ENCODE results near the gene URB1.

URB1 gene

DNA sequence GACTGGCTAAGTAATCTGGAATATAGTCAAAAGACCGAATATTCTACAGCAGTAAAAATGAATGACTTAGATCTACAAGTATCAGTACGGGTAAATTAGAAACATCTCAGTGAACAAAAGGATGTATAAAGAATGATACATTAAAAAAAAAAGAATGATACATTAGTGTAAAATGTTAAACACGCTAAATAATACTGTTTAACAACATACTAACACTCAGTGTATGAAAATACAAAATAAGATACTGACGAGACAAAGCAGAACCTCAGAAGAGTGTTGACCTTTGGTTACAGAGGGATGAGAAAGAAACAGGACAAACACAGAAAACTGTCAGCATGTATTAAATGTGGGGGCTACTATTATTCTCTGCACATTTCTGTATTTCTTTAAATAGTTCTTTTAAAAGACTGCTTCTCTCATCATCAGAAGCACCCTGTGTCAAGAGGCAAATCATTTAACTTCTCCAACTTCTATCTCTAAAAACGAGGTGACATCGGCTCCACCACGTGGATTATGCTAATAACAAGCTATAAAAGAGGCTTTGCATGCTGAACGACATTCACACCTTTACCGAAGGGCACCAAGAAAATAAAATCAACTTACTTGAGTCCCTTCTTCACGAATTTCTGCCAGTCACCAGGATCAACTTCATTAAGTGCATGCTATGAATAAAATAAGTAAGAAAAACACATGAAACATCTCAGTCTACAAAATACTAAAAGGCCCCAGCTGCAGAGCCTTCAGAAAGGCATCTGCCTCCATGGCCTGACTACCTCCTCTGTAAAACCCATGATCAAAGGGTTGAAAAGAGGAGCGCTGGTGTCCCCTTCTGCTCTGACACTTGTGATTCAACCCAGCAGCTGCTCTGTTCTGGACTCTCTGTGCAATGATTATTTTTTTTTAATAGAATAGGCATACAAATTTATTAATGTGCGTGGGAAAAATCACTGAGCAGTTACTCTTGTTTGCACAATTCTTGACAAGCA, 51.7 kb downstream of the URB1 start:
- DNase-seq, result no peak

DNA sequence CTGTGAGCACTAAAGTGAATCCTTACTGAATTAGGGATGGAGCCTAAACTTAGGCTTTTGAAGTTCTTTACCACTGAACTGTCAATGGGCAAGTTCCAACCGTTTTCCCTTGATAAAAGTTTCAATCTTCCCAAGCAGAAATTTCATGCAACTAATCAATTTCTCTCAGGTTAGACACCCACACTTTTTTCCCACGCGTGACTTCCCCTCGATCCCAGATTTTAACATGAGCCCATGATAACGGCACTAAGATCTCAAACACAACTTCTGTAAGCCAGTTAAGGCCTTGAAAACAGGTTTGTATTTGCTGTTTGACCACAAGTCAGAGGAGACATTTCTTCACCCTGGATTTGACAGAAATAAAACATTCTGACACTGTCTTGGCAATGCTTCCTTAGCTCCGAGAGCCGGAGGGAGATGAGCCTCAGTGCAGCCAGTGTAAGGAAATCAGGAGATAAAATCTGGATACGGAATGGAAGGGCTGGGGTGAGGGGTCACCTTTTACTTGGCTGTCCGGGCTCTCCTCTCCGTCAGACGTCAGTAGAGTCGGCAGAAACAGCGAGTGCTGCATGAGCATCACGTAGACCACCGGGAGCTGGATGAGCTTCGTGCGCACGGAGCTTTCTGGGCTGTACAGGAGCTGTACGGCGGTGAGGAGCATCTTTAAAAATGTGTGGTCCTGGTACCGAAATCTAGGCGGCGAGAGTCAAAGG, 54.4 kb downstream of the URB1 start:
- DNase-seq, result no peak

DNA sequence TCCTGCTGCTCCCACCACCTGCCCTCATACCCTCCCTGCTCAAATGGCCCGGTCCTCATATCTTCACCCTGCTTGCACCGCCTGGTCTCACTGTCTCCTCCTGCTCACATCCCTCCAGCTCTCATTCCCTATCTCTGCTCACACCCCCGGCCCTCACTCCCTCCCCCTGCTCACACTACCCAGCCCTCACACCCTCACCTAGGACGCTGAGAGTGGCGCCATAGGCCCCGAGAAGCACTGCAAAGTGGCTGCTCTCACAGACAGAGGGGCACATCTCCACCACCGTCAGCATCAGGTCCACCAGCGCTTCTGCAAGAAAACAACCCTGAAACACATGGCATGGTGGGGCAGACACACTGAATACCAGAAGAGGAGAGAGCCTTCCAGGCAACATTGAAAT, 55.6 kb downstream of the URB1 start:
- no peak for DNase-seq

DNA sequence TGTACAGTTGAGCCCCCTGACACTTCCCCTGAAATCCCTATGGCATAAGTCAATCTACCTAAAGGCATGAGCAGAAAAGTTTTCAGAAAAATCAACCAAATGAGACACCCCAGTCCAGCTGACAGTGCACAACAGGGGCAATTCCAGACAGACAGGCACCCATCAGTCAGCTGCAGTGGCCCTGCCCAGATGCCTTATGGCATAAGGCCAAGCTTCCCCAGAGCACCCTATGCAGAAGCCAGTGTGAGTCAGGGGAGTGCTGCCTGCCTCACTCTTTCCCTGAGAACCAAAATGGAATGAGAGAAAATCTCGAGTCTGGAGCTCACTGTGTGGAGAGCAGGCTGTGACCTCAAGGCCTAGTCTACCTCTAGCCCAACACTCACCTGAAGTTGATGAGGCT, 56.1 kb downstream of the URB1 start:
- DNase-seq, result no peak

DNA sequence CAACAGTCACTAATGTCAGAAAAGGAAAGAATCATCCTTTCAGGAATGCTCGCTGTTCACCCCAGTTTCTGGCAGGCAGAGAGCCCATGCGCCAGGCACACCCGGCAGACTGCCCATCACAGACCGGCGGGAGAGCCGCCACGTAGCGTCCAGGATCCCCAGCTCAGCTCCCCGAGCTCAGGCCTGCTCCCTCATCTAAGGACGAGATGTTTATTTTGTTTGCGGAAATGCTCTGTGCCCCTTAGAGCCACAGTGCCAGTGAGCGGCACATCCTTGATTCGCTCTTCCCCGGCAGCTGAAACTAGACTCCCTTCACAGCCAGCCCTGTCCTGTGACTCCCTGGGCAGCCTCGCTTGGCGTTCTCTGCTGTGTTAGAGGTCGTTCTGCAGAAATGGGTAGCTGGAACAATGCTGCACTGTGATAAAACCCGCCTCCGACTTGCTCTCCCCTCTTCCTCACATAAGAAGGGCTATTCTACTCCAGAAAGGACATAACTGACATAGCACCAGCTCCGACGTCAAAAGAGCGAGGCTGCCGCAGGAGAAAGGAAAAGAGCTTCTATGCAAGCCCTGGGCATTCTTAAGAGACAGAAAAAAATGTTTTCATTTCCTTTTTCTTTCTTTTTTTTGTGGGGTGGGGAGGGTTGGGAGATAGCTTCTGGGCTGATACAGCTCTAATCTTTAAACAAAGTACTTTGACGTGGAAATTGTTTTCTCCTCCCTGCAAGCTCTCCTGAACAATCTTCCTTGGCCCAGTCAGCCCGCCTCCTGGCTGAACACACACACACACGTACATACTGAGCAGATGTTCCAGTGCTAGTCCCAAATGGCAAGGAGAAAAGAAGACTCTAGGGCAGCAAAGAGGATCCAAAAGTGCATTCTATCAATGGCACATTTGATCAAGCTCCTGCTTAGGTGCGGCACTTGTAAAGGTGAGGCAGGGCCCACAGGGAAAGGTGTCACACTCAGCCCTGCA, 56.9 kb downstream of the URB1 start:
- no peak for DNase-seq

DNA sequence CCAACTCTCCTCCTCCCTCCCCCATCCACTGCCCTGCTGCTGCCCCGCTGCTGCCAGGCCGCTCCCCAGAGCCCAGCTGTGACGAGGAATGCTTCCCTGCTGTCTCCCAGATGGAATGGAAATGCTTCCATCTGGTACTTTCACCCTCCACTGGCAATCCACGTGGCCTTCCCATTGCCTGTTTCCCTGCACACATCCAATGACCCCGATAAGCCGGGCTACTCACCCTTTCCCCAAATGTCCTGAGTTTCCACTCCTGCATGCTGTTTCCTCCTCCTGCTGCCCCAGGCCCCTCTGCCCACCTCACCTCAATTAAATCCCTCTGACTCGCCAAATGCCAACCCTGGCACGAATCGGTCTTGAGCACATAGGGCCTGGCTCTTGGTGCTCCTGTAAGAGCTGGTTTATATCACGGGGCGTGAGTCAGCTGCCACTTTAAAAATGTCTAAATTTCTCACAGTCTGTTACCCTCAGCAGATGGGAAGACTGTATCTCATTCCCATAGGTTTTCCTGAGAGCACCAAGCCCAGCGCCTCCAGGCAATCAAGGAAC, 57.8 kb downstream of the URB1 start:
- DNase-seq, result no peak

DNA sequence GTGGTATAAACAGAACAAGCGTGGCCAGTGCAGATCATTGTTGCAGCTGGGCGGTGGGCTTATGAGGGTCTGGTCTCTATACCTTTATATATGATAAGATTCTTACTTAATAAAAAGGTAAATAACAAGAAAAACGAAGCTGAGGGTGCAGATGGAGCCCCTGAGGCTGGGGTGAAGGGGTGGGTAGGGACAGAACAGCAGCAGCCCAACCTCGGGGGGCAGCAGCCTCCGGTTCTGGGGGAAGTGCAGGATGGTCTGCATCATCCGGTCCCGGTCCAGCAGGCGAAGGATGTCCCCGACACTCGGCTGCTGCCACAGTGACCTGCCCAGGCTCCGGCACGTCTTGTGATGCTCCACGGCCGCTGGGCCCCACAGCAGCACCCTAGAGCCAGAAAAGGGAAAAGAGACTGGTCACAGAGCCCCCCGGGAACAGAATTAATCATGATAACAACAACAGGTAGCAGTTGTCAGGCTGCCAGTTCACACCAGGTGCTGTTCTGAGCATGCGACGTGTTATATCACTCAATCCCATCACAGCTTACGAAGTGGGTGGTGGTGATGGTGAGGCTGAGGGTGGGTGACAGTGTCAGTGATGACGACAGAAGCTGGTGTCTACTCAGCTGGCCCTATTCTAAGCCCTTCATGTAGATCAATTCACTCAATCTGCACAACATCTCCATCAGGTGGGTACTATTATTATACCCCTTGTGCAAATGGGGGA, 58.7 kb downstream of the URB1 start:
- DNase-seq, result no peak

DNA sequence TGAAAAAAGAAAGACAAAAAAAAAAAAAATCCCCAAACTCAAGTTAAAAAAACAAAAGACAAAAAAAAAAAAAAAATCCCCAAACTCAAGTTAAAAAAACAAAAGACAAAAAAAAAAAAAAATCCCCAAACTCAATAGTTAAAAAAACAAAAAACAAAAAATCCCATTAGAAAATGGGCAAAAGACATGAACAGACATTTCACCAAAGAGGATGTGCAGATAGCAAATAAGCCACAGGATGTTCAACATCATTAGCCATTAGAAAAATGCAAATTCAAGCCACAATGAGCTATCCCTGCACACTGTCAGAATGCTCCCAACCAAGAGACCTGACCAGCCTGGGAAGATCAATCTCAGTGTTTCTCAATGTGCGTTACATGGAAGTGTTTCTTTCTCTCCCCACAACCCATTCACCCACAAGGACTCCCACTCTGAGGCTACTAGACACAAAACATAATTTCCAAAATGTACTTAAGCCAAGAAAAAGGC, 60.3 kb downstream of the URB1 start:
- no peak for DNase-seq

DNA sequence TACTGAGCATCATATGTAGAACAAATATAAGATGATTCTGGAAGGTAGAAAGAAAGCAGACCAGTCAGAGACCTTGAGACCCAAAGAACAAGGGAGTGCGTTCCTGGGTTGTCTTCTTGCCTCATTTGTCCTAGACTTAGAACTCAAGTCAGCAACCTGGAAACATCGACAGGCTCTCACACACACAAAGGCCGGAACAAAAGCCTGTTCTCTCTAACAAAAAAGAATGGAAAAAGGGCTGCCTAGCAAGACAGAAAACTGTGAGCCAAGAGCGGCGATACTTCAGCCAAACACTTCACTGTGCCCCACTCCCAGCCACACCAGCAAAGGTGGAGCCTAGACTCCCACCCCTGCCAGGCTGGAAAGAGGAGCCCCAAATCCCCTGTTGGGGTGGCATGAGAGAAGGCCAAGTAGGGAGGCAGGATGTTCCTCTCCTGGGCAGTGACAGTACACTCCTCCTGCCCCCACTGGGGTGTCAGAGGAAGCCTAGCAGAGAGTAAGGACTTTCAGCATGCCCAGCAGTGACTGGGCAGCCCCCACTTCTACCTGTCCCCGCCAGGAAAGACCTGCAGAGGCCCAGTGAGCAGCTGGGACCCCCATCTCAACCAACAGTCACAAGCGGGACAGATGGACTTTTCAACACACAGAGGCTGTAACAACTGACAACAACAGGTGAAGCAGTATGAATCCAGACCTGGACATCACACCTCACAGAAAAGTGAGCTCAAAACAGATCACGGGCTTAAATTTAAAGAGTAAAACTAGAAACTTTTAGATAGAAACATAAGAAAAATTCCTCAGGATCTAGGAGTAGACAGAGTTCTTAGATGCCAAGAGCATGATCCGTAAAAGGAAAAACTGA, 61.1 kb downstream of the URB1 start:
- no peak for DNase-seq

DNA sequence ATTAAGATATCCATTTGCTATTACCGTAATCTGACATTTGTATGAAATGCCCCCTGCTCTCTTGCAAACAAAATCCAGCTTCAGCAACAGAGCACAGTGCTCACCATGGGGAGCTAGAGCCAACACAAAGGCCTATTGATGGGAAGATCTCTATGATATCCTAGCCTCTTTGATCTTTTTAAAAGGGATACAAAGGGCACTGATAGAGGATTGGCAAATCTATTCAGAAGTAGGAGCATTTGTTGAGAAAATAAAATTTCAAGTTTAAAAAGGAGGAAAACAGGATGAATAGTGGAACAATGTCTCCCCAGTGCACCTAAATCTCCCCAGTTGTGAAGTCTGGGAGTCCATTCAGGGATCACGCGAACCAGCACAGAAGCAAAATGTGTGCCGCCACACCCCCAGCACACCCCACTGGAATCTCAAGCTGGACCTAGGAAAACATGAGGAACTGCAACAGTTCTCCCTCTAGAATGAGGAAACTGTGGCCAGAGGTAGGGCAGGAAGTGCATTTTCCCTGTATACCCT, 62.0 kb downstream of the URB1 start:
- no peak for DNase-seq

DNA sequence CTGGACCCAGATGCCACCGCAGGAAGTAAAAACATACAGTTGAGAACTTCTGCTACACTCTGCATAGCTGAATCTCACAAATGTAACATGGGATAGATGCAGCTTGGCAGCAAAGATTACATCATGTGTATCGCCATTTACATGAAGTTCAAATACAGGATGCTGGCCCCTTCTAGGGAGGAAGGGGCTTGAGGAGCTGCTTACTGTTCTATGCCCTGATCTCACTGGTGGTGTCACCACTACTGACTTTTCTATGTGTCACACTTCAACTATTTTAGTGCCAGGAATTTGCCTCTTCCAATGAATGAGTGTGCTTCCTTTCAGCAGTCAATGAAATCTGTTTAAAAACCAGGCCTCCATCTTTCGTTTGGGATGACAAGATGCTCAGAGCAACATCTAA, 63.0 kb downstream of the URB1 start:
- DNase-seq, result no peak

DNA sequence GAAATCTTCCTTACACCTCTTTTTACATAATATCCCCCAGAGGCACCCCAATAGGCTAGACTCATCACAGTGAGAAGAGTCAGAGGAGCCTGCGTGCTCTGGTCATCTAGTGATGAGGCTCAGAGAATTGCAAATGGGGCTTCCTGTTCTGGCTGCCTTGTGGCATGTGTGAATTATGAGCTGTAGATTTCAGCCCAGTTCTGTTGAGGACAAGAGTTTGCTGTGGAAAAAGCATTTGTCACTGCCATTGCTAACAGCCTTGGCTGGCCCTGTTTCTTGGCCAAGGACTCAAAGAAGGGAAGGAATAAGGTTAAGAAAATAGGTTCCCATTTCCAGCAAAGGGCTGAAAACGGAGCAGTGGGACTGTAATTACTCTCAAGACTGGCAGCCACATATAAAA, 63.5 kb downstream of the URB1 start:
- DNase-seq, result no peak

DNA sequence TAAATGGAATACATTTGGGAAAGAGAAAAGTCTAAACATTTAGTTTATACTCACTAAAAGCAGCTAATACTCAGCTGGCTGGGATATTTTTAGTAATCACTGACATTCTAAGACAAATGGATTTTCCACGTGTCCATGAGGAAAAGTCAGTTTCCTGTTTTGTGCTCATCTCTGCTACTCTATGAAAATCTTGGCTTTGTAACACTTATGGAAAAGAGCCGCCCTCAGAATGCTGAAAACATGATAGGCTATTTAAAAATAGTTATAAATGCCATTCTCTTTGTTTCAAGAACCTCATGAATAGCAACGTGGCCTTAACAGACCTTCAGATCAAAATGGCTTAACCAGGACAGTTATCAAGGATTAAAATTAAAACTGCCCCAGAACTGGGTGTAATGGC, 64.2 kb downstream of the URB1 start:
- no peak for DNase-seq

DNA sequence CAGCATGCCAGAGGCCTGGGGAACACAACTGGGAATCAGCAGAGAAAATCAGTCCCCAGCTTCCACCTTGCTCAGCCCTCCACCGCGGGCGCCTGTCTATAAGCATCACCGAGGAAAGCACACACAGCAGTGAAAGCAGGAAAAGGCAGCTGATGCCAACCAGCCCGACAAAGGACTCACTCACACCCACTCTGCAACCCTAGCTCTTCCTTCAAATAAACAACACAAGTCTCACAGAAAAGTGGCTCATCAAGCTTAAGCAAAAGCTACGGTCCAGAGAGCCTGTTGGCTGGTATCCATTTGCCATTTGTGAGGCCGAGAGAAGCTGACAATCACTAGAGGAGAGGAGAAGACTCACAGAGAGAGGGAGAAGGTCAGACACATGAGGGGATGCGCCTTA, 67.1 kb downstream of the URB1 start:
- DNase-seq, result no peak

DNA sequence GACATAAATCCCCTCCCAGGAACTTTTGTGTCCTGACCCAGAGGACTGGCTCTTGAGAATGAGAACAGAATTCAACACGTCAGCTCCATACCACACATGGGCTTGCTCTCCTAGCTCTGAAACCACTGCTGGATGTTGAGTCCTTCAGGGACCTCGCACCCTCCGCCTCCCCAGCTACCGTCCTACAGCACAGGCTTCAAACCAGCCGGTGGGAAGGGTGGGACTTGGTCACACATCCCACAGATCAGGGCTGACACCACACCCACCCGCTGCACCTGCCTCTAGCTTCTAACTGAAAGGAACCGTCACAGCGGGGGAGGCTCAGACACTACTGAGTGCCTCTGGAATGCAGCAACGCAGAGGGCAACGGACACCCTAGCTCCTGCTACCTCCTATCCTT, 70.1 kb downstream of the URB1 start:
- no peak for DNase-seq

DNA sequence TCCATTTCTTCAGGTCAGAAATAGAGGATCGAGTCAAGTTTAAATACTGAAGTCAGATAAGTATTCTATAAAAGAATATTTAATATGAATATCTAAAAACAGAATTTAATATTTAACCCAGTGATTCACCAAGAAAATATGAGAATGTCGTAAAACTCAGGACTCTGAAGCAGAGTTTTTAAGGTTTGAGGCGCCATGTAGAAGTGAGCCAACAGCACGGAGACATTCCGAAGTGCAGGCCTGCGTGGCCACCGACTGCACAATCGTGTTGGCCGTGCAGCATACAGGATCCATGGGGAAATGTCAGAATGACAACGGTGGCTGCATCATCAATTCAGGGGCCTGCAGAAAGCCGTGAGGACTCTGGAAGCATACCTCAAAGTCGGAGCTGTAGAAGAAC, 70.7 kb downstream of the URB1 start:
- DNase-seq, result no peak

DNA sequence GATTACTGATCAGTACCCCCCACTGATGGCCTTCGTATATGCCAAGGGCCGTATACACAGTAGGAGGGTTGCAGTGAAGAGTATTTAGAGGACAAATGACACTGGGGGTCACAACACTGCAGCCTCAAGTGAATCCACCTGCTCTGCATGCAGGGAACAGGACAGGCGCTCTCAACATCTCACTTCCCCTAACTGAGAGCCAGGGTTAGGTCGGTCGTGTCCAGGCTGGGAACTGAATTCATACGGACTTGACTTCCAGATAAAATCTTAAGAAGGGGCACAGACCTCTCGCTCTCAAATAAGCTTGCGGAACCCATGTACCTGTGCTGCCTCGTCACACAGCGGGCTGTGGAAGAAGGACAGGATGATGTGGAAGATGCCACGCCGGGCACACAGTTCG, 71.3 kb downstream of the URB1 start:
- DNase-seq, result no peak

DNA sequence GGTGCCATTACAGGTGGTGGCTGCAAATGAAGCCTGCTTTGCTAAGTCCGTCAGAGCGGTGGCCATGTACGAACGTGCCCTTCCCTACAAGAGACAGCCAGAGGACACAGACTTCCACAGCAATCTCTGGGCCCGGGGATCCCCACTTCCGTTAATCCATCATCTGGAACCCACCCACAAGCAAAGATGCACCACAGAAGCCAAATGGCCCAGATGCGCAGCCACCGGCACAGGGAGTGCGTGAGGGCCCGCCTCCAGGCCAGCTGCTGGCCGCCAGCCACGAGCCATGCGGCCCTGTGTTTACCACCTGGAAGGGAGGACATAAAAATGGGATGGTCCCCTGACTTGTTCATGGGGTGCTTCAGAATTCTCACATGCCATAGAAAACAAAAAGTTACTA, 72.1 kb downstream of the URB1 start:
- DNase-seq, result no peak

DNA sequence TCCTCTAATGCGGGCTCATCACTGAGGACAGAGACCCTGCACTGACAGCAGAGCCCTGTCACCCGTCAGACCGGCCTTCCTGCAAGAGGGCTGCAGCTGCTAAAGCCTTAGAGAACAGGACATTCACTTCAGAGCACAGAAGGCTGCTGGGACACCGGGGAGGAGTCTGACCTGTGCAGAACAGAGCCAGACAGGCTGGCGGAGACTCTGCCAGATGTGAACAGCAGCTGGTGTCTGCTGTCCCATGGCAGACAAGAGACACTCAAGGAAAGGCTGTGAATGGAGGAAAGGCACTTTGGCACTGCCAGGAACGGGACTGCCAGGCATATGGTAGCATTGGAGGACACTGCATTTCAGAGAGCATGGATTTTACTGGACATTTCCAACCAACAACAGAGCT, 72.8 kb downstream of the URB1 start:
- no peak for DNase-seq

DNA sequence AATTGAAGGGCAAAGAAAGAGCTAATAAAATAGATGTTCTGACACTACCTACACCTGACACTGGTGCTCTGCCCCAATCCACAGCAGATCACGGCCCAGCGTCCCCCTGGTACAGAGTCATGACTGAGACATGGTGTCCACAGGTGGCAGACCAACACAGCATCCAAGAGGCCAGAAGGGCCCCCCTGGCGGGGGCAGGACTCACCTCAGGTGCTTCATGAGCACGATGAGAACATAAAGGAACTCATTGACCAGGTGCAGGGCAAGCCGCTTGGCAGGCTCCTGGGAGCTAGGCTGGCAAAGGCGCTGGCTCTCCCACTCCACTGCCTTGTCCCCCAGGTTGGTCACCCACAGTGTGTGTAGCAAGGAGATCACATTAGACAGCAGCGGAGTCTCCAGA, 73.8 kb downstream of the URB1 start:
- no peak for DNase-seq

DNA sequence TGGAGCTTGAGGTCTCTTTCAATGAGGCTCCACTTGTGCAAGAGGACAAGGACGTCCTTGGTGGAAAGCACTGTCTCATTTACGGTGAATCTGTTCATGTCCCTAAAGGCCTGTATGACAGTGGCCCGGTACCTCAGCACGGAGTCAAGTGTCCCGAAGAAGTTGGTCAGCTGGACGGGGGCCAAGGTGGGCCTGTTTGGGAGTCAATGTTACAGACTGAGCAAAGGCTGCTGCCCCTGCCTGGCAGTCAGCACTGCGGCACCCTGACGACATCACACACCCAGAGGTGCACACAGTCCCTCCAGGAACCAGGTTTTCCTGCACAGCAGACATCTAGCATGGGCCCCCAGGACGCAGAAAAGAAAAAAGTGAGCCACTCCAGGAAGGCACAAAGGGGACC, 75.1 kb downstream of the URB1 start:
- no peak for DNase-seq
